Activated naive CD4-positive, alpha-beta T cell treated with anti-CD3 and anti-CD28 coated beads, Interleukin-2, amount 50 U/mL, for 16 hours (primary cell): ENCODE data around the gene SCN2A.
"Not testable (repeated sequence)": the region's sequence is repeated elsewhere in the genome, so short reads cannot be mapped to it uniquely, and the experiment has no call there.

Experiments used
- DNase-seq: peaks from one replicate; pipeline ENCODE4 v3.0.0-alpha.2; 2020

SCN2A gene

DNA sequence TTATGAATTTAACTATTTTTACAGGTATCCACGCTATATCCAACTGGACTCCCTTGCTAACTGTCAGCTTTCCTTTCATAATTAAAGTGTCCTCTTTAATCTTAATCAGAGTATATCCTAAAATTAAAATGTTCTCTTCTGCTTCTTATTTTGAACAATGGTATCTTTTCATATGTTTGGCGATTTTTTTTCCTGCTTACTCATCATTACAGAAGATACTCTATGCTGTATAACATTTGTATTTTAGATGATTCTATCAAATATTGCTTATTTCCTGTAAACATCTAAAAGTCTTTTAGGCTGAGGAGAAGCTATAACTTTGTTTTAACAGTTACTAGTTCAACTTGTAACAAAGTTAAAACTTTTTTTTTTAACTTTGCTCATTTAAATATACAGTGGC, 17.4 kb downstream of the SCN2A start:
- DNase-seq = no peak

DNA sequence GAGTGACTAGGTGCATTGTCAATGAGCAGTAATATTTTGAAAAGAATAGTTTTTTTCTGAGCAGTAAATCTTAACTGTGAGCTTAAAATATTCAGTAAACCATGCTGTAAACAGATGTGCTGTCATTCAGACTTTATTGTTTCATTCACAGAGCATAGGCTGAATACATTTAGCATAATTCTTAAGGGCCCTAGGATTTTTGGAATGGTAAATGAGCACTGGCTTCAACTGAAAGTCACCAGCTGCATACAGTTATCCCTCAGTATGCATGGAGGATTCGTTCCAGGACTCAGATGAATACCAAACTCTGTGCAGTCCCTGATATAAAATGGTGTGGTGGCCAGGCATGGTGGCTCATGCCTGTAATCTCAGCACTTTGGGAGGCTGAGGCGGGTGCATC, 21.1 kb downstream of the SCN2A start:
- not testable (repeated sequence) for DNase-seq

DNA sequence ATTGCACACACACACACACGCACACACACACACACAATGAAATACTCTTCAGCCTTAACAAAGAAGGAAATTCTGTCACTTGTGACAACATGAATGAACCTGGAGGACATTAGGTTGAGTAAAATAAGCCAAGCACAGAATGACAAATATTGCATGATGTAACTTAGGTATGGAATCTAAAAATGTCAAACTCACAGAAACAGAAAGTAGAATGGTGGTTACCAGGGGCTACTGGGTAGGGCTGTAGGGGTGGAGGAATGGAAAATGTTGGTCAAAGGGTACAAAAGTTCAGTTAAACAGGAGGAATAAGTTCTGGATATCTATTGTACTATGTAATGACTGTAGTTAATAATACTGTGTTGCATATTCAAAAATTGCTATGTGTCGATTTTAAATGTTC, 29.5 kb downstream of the SCN2A start:
- no peak for DNase-seq

DNA sequence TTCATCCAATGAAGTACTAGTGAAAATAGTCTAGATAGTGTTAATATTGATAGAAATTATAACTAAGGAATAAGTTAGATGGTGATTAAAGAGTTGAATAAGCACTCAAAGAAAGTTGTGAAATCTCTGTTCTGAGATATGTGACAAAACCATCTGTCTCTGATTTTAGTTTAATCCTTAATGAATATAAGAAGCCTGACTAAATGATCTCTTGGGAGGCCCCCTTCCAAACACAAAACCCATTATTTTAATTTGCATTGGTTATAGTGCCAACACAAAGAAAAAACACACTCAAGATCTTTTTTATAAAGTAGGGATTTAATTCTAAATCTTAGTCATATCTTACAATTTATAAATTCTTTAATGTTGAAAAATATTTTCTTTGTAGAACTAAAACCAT, 34.0 kb downstream of the SCN2A start:
- no peak for DNase-seq

DNA sequence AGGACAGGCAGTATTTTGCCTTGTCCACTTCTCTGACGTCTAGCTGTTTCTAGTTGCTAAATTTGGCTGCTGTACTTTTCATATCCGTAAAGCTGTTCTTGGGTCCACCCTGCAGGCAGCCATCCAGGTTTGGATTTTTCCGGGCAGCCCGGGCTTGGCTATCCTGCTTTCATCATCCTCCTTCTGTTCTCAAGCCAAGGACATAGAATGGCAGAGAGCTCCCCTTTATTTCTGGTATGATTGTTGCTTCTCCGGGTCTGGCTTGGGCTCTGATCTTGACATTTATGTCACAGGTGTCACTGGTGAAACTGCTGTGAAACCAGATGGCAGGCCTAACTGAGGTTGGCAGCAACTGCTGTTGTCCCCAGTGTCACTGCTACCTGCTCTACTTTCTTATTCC, 35.5 kb downstream of the SCN2A start:
- DNase-seq = no peak

DNA sequence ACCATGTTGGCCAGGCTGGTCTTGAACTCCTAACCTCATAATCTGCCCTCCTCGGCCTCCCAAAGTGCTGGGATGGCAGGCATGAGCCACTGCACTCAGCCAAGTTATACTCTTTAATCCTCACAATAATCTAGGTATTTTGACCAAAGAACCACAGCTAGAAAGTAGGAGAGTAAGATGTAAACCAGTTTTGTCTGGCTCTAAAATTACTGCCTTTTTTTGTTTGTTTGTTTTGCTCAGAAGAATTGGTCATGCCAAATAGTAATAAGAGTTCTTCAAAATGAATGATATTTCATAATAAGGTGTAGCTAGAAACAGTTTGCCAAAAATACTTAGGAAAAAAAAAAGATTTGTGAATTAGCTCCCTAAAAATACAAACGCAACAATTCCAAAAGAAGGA, 36.7 kb downstream of the SCN2A start:
- no peak for DNase-seq

DNA sequence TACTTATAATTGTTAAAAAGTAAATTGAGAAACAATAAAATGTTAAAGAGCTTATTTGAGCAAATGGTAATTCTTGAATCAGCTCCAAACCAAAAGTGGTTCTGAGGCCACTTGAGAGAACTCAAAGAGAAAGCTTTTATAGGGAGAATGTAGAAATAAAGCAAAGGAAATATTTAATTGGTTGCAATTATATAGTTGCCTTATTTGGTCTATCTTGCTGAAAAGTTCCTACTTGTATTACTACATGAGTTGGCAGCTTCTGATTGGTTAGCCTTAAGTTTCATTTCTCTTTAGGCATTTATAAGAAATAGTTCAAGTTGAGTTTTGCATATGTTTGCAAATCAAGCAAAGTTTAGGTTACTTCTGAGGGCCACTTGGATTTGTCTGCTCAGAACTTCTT, 38.1 kb downstream of the SCN2A start:
- DNase-seq = no peak

DNA sequence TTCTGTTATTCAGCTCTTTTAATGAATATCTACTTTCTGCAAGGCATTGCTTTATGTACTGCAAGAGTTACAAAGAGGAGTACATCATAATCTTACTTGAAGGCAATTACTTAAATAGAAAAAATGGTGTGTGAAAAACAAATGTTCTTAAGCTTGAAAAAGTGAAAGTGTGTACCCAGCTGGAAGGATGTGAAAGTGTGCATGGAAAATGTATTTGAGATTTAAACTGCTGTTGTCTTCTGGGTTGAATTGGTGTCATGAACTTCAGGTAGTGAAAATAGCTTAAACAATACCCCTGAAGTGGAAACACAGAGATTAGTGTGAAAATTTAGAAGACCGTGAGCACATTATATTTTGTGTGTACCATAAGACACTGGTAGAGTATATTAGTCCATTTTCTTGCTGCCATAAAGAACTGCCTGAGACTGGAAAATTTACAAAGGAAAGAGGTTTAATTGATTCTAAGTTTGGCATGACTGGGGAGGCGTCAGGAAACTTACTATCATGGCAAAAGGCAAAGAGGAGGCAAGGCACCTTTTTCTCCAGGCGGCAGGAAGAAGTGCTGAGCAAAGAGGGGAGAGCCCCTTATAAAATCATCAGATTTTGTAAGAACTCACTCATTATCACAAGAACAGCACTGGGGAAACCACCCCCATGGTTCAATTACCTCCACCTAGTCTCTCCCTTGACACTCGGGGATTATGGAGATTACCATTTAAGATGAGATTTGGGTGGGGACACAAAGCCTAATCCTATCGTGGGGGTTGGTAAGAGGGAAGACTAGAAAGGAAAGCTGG, 38.8 kb downstream of the SCN2A start:
- DNase-seq = no peak

DNA sequence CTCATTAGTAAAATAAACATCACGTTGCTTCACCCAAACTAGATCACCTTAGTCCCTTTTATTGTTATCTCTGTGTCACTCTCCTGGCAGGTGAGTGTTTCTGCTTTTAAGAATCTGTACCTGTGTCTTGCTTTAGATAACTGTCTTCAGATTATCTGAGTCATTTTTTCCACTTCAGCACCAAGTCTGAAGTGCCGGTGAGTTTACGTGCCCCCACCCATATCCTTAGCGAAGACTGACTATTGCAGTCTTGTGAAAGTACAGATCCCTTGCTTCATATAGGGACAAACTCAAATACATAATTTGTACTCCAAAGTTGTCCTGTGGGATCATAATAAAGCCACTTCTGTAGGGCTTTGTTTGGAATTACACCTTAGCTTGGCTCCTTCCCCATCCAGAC, 41.1 kb downstream of the SCN2A start:
- DNase-seq = no peak

DNA sequence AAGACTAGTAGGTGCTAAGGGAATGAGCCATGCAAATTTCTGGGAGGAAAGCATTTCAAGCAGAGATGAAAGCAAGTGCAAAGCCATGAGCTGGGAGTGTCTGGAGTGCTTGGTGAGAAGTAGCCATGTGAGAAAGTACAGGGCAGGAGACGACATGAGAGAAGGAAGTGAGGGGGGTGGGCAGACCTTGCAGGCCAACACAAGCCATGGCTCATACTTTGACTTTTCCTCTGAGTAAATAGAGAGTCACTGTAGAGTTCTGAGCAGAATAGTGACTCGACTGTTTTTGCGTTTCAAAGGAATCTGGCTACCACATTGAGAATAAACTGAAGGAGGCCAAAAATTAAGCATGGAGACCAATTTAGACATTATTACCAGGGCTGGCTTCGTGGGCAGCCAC, 42.2 kb downstream of the SCN2A start:
- DNase-seq = no peak

DNA sequence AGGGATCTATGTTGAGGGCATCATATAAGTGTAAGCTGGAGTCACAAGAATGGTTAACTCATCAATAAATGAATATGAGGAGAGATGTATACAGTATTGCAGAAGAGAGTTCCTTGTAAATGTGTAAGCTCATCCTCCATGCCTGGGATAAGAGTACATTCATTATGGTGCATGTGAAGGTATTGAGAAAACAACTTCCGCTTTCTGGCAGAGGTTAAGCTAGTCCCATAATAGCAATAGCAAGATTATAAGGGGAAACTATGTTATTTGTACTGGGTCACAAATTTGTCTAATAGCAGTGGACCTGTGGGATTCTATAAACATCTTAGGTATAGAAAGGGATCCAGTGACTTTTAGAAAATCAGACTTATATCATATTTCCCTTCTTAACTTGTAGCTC, 44.1 kb downstream of the SCN2A start:
- no peak for DNase-seq

DNA sequence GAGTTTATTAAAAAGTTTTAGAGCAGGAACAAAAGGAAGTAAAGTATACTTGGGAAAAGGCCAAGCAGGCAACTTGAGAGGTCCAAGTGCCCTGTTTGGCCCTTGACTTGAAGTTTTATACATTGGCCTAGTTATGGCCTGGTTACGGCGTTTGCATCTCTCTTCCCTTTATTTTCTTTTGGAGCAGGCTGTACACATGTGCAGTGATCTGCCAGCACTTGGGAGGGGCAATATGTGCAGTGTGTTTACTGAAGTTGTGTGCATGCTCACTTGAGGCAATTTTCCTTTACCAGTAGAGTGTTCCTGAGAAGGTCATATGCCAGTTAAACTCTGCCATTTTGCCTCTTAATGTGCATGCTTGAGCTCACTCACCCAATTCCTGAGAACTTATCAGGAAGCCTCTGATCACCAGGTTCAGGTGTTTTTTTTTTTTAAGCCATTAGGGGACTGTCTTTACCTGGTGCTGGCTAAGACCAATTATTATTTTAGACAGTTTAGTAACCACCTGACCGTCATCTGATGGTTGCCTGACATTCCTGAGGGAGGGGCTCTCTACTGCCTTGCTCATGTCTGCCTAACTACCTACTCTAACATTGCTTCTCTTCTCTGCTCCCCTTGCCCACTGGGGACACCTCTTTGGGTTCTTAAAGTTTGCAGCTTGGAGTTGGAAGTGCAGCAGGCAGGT, 48.0 kb downstream of the SCN2A start:
- no peak for DNase-seq

DNA sequence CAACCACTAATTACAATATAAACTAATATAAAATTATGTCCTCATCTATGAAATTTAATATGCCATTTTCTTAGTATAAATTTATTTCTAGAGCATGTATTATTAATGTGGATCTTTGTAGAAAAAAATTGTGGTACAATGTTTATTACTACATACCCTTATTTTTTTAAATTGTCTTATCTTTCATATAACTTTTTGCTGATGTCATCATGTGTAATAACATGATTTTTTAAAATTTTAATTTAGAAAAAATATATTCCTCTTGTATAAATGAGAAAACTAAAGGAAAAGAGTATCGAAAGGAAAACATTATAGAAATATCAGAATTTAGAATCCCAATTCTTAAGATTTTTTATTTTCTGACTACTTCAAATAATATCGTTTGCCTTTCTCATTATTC, 49.9 kb downstream of the SCN2A start:
- DNase-seq = no peak

DNA sequence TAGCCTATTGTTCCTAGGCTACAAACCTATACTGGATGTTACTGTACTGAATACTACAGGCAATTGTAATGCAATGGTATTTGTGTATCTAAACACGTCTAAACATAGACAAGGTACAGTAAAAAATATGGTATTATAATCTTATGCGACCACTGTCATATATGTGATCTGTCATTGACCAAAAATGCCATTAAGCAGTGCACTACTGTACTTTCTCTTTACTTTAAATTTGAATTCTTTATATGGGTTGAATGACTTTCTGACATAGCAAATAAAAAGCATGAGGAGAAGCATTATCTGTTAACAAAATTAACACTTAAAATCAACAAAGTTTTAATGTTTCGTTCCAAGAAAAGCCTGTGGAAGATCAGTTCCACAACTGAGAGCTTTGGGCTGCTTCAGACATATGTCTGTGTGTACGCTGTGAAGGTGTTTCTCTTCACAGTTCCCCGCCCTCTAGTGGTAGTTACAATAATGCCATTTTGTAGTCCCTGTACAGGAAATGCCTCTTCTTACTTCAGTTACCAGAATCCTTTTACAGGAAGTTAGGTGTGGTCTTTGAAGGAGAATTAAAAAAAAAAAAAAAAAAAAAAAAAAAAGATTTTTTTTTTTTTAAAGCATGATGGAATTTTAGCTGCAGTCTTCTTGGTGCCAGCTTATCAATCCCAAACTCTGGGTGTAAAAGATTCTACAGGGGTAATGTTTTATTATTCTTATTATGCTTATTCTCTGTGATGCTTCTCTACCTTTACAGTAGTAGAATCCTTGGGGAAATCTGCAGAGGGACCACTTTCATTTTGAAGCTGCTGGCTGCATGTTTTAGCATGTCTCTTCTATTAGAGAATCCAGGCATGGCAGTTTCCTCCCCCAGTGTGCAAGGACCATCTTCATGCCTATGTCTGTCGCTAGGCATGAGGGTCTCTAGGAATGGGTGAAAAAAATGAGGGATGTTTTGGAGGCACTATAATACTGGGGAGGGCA, 54.5 kb downstream of the SCN2A start:
- no peak for DNase-seq

DNA sequence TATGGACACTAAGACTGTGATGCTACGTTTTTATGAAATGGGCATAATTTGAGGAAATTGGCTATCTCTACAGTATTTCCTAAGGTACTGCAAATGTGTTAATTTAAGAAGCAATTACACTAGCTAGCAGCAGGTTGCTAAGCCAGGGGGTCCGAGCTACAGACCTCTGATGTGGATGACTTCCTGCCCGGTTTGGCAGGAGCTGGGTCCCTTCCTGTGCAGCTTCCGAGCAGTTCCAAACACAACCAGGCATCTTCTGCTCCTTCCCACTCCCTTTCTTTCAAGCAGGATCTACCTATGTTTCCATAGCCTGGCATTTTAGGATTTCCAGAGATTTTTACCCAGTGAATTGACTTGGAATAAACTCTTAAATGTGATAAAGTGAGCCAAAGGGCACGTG, 55.7 kb downstream of the SCN2A start:
- no peak for DNase-seq

DNA sequence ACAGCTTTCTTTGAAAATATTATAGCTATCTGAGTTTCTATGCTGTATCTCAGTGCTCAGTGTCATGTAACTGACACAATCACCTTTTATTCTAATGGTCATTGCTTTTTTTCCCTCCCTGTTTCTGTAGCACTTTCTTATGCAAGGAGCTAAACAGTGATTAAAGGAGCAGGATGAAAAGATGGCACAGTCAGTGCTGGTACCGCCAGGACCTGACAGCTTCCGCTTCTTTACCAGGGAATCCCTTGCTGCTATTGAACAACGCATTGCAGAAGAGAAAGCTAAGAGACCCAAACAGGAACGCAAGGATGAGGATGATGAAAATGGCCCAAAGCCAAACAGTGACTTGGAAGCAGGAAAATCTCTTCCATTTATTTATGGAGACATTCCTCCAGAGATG, 56.4 kb downstream of the SCN2A start:
- DNase-seq = no peak

DNA sequence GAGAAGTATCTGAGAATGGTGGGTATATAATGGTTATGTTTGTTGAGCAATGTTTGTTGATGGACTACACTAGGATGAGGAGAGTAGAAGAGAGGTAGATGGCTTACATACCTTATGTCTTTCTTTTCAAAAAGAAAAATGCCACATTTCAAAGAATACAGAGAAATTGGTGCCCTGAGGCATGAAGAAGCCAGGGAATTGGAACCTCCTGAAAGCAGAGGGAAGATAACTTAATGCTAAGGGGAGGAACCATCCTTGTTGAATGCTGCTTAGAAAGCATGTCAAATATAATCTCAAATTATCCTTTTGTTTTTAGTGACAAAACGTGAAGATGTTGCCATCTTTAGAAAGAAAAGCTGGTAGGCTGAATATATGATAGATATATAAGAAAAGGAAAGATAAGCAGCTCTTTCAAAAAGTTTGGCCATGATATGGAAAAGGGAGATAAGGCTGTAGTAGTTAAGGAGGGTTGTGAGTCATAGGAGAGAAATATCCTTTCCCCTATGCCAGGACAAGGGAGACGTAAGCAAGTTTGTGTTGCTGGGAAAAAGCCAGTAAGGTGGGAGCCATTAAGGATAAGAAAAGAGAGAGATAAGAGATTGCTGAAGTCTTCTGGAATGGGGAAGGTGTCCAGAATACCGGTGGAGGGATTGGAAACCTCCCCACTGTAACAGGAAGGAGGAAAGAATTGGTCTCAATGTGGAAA, 66.3 kb downstream of the SCN2A start:
- DNase-seq = no peak

DNA sequence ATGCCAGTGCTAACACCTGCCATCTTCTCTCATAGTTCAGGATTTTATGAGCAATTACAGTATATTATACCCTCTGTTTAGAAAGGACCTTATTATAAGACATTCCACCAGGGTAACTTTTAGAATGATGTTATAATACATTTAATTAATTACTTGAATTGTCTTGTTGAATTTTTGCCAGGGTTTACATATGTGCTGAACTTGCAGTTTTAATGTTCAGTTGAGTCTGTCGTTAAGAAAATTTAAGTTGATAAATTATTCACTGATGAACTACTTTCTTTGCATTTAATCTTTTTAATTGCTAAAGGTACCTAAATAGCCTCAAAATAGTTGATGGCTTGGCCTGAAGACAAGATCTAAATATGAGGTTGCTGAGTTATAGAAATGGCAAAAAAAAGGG, 68.1 kb downstream of the SCN2A start:
- no peak for DNase-seq

DNA sequence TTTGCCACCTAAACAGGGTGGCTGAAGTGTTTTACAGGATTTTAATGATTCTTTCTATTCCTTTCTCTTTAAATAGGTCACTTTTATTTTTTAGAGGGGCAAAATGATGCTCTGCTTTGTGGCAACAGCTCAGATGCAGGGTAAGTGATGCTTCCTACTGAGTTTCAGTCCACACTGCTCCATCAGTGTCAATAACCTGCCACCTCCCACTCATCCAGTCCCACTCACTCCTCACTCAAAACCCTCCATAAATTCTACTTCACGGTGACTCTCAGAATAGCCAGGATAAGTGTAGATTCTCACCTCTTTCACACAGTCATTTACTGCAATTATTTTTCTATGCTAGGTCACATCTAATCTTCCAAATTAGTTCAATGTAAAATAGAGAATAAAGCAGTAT, 72.7 kb downstream of the SCN2A start:
- DNase-seq = no peak

DNA sequence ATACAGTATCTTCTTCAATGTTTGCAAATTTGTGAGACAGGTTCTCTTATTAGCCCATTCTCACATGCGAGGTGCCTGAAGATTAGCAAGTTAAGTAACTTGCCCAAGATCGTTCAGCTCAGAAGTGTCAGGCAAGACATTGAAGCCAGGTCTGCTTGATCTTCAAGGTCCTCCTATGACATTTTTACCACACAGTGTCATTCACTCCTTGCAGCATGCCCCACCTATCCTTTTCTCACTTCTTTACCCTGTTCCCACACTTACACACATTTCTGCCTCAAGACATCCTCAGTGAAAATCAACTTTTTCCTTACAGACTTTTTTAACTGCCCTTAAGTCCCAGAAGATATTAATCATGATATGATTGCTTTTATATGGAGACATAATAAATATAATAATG, 73.8 kb downstream of the SCN2A start:
- DNase-seq = no peak

DNA sequence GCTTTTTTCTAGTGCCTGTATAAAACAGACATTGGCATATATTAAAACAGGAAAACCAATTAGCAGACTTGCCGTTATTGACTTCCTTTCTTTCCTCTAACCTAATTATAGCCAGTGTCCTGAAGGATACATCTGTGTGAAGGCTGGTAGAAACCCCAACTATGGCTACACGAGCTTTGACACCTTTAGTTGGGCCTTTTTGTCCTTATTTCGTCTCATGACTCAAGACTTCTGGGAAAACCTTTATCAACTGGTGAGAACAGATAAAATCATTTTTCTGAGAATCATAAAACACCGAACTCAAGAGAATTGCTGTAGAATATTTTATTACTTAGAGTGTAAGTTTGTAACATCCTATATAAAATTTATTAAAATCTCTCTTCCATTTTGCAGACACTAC, 74.3 kb downstream of the SCN2A start:
- DNase-seq = no peak

DNA sequence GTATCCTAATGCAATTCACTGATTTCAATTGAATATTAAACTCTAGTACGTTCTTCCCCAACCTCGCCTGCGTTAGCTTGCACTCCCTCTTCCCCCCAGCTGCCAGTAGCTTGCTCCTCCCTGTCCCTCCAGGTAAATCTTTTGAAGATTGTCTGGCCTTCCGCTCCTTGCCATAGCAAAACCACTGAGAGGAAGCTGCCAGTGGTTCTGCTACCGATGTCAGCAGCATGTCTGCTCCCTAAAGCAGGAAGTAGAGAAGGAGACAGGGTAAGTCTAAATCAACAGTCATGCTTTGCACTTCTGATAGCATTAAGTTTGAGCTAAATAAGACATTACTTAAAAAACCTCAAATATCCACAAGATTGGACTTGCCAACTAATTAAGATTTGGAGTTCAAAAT, 89.1 kb downstream of the SCN2A start:
- DNase-seq = no peak

DNA sequence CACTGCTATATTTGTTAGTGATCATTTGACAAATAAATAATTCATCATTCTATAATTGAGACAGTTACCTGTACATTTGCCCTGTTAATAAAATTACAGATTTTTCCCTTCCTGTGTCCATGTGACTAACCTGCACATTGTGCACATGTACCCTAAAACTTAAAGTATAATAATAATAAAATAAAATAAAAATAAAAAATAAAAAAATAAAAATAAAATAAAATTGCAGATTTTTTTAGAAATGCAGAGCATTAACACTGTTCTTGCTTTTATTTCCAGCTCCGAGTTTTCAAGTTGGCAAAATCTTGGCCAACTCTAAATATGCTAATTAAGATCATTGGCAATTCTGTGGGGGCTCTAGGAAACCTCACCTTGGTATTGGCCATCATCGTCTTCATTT, 105.1 kb downstream of the SCN2A start:
- not testable (repeated sequence) for DNase-seq
